SK-N-SH (cell line): ENCODE results near the gene CALD1. TPM values are rescaled to one million over a fixed set of nuclear protein-coding genes. Genes with fewer than 3 reads are reported as not detected.
A peak's percentile ranks its signal among the peaks of the same experiment; 100 is the strongest.

Experiments used
- CTCF ChIA-PET: fragments of 300-600, 350-600 bp; formaldehyde crosslinking; extraction: SDS; loops from one replicate; lab custom pipeline; 2021; lab: Yijun Ruan, JAX
- POLR2A ChIA-PET: fragments of 350-600 bp; sonication (Branson Sonifier 250); formaldehyde crosslinking; extraction: SDS; loops from one replicate; lab custom pipeline; 2020; ENCODE audit warnings: antibody characterized with exemption, inconsistent platforms; lab: Yijun Ruan, JAX
- DNase-seq: peaks from one replicate; pipeline ENCODE4 v3.0.0; 2012
- H2AFZ ChIP-seq: fragments of 200-600 bp; sonication (generic); 2 replicates; pipeline ENCODE4 v1.8.1; 2016; ENCODE audit warnings: antibody characterized with exemption, mild to moderate bottlenecking, low read depth
- H3F3A ChIP-seq: fragments of 200-600 bp; sonication (generic); replicated peaks from 2 replicates; pipeline ENCODE3; 2016; ENCODE audit warnings: antibody characterized with exemption, mild to moderate bottlenecking; ENCODE audit not compliant: insufficient read depth
- H3K27ac ChIP-seq, 2 experiments: fragments of 200-500 bp in 1 of 2; fragments of 200-600 bp in 1 of 2; sonication (Bioruptor generic) in 1 of 2; sonication (generic), shearing (Covaris generic) in 1 of 2; 2 replicates each; pipeline versions ENCODE4 v1.5.1 to v1.6.1; 2014 to 2016; ENCODE audit warnings: low read depth in 2 of 2, inconsistent platforms in 1 of 2, low read length in 1 of 2, mild to moderate bottlenecking in 1 of 2, mixed read lengths in 1 of 2
- H3K27me3 ChIP-seq: fragments of 200-600 bp; sonication (generic), shearing (Covaris generic); 2 replicates; pipeline ENCODE4 v1.6.1; 2016; ENCODE audit warnings: mixed run types; ENCODE audit not compliant: insufficient read depth
- H3K36me3 ChIP-seq, 2 experiments: fragments of 200-500 bp in 1 of 2; fragments of 200-600 bp in 1 of 2; sonication (Bioruptor generic) in 1 of 2; sonication (generic) in 1 of 2; replicated peaks in 1 of 2; 2 replicates each; pipeline versions ENCODE3 to v1.5.1; 2014 to 2016; ENCODE audit warnings: low read length in 1 of 2, mild to moderate bottlenecking in 1 of 2; ENCODE audit not compliant: insufficient read depth in 2 of 2, control insufficient read depth in 1 of 2
- H3K4me1 ChIP-seq, 2 experiments: fragments of 200-500 bp in 1 of 2; fragments of 200-600 bp in 1 of 2; sonication (Bioruptor generic) in 1 of 2; sonication (generic), shearing (Covaris generic) in 1 of 2; 2 replicates each; pipeline versions ENCODE4 v1.5.1 to v1.6.1; 2014 to 2016; ENCODE audit warnings: low read depth in 1 of 2, low read length in 1 of 2, mixed run types in 1 of 2; ENCODE audit not compliant: insufficient read depth in 2 of 2, control insufficient read depth in 1 of 2
- H3K4me2 ChIP-seq: fragments of 200-600 bp; sonication (generic), shearing (Covaris generic); 2 replicates; pipeline ENCODE4 v1.6.1; 2017; ENCODE audit warnings: mixed run types
- H3K4me3 ChIP-seq, 2 experiments: fragments of 200-500 bp in 1 of 2; fragments of 200-600 bp in 1 of 2; sonication (Bioruptor generic) in 1 of 2; sonication (generic), shearing (Covaris generic) in 1 of 2; 2 replicates each; pipeline versions ENCODE4 v1.5.1 to v1.8.1; 2014 to 2016; ENCODE audit warnings: low read depth in 2 of 2, inconsistent platforms in 1 of 2, low read length in 1 of 2, mild to moderate bottlenecking in 1 of 2, mixed read lengths in 1 of 2, moderate library complexity in 1 of 2
- H3K79me2 ChIP-seq: fragments of 200-600 bp; sonication (generic); 2 replicates; pipeline ENCODE4 v1.8.1; 2017; ENCODE audit warnings: mild to moderate bottlenecking; ENCODE audit not compliant: insufficient read depth
- H3K9ac ChIP-seq: fragments of 200-600 bp; sonication (generic); 2 replicates; pipeline ENCODE4 v1.6.1; 2017; ENCODE audit warnings: mixed run types
- H3K9me2 ChIP-seq: fragments of 200-600 bp; sonication (generic); 2 replicates; pipeline ENCODE4 v1.6.1; 2017; ENCODE audit warnings: mixed run types
- H3K9me3 ChIP-seq: fragments of 200-600 bp; sonication (generic); 2 replicates; pipeline ENCODE4 v1.6.1; 2017; ENCODE audit warnings: mixed run types, mild to moderate bottlenecking, moderate library complexity
- H4K20me1 ChIP-seq: fragments of 200-600 bp; sonication (generic); 2 replicates; pipeline ENCODE4 v1.6.1; 2017; ENCODE audit warnings: mild to moderate bottlenecking, mixed run types; ENCODE audit not compliant: insufficient read depth
- CHD2 ChIP-seq: fragments of 150-350 bp; IDR thresholded peaks from 2 replicates; pipeline ENCODE4 v1.6.1; 2018; ENCODE audit warnings: low read length; ENCODE audit not compliant: partially characterized antibody
- ELF1 ChIP-seq: IDR thresholded peaks from 2 replicates; pipeline ENCODE4 v1.4.0; 2012
- IRF3 ChIP-seq: fragments of 150-350 bp; IDR thresholded peaks from 2 replicates; pipeline ENCODE4 v1.6.1; 2016; ENCODE audit warnings: mild to moderate bottlenecking, low read depth, low read length
- MEF2A ChIP-seq: IDR thresholded peaks from 2 replicates; pipeline ENCODE4 v1.4.0; 2012; ENCODE audit warnings: low read depth, borderline replicate concordance
- NFIC ChIP-seq: IDR thresholded peaks from 2 replicates; pipeline ENCODE4 v1.4.0; 2012; ENCODE audit warnings: borderline replicate concordance
- RCOR1 ChIP-seq: fragments of 150-350 bp; IDR thresholded peaks from 2 replicates; pipeline ENCODE4 v1.6.1; 2017; ENCODE audit warnings: antibody characterized with exemption, low read length
- RXRA ChIP-seq: IDR thresholded peaks from 2 replicates; pipeline ENCODE4 v1.4.0; 2012; ENCODE audit warnings: low read depth, mild to moderate bottlenecking, borderline replicate concordance
- TCF12 ChIP-seq: IDR thresholded peaks from 2 replicates; pipeline ENCODE4 v1.4.0; 2012
- USF1 ChIP-seq: IDR thresholded peaks from 2 replicates; pipeline ENCODE4 v1.4.0; 2012; ENCODE audit warnings: low read depth, borderline replicate concordance
- WGBS: methylation state at CpG from one replicate; pipeline ENCODE4 v1.1.6; 2017; ENCODE audit warnings: low lambda C conversion rate; 5-methylcytosine and 5-hydroxymethylcytosine counted together
- polyA plus RNA-seq, 3 experiments: library from polyadenylated mRNA; depleted of rRNA; stranded (reverse); fragments of >200 nt; gene quantifications; 2 replicates each; pipeline ENCODE4 v1.2.3, GENCODE V29; 2012
- TF ChIP-seq, protein P1 (sequence below): IDR thresholded peaks from 2 replicates; pipeline ENCODE4 v1.4.0; 2012; ENCODE audit warnings: low read depth, borderline replicate concordance
- TF ChIP-seq, protein P2 (sequence below): IDR thresholded peaks from 2 replicates; pipeline ENCODE4 v1.4.0; 2012; ENCODE audit warnings: low read depth

CALD1 gene
- polyA plus RNA-seq, 1 of the 3 experiments (the other 2 are of a cell fraction), result 299 TPM

- Histone ChIP-seq H2AFZ (no peak overlapping the region), H3K79me2 (peaks cover 96% of the 10 kb centered on the region), H3K27ac (peak overlapping the region in 1 of 2 experiments; percentile 19; a peak in 2 of 4 replicates), H3K9ac (no peak overlapping the region), H3F3A (peaks cover 53% of the 10 kb centered on the region), H3K4me3 (no peak overlapping the region), H3K36me3 (peaks cover 32 to 55% of the 10 kb centered on the region in 2 experiments), H3K4me1 (peaks cover 0 to 4% of the 10 kb centered on the region in 2 experiments; a peak in 3 of 4 replicates), H3K4me2 (no peak overlapping the region), H3K9me3 (no peaks in the 10 kb centered on the region), H4K20me1 (peaks cover 10% of the 10 kb centered on the region; the same call in 1 of the 2 replicates), H3K27me3 (no peaks in the 10 kb centered on the region), H3K9me2 (no peaks in the 10 kb centered on the region)
- ChIA-PET CTCF (no interaction called here), POLR2A (no interaction called here)
- WGBS, result 91% methylated on average over 2 of the region's 2 CpGs
- TF ChIP-seq ELF1 (no peak), IRF3 (no peak), USF1 (no peak), RCOR1 (no peak), RXRA (no peak), MEF2A (no peak), NFIC (no peak), TCF12 (no peak), CHD2 (no peak)
- TF ChIP-seq, protein P1, sequence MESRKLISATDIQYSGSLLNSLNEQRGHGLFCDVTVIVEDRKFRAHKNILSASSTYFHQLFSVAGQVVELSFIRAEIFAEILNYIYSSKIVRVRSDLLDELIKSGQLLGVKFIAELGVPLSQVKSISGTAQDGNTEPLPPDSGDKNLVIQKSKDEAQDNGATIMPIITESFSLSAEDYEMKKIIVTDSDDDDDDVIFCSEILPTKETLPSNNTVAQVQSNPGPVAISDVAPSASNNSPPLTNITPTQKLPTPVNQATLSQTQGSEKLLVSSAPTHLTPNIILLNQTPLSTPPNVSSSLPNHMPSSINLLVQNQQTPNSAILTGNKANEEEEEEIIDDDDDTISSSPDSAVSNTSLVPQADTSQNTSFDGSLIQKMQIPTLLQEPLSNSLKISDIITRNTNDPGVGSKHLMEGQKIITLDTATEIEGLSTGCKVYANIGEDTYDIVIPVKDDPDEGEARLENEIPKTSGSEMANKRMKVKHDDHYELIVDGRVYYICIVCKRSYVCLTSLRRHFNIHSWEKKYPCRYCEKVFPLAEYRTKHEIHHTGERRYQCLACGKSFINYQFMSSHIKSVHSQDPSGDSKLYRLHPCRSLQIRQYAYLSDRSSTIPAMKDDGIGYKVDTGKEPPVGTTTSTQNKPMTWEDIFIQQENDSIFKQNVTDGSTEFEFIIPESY, result no peak
- TF ChIP-seq, protein P2, sequence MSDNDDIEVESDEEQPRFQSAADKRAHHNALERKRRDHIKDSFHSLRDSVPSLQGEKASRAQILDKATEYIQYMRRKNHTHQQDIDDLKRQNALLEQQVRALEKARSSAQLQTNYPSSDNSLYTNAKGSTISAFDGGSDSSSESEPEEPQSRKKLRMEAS, result no peak
- DNase-seq, result no peak
These were observed 40.9 kb downstream of the CALD1 start for GRCh38 chr7:134820295-134820694.

- Histone ChIP-seq H3F3A (peaks cover 52% of the 10 kb centered on the region), H3K4me2 (no peak overlapping the region), H3K4me3 (no peak overlapping the region), H3K27ac (peak overlapping the region in 1 of 2 experiments; percentile 19; a peak in 2 of 4 replicates), H4K20me1 (peaks cover 9% of the 10 kb centered on the region; the same call in 1 of the 2 replicates), H3K9me2 (no peaks in the 10 kb centered on the region), H3K36me3 (peaks cover 32 to 51% of the 10 kb centered on the region in 2 experiments), H3K4me1 (peaks cover 2 to 4% of the 10 kb centered on the region in 2 experiments), H3K9me3 (no peaks in the 10 kb centered on the region), H3K9ac (no peak overlapping the region), H2AFZ (no peak overlapping the region), H3K27me3 (no peaks in the 10 kb centered on the region), H3K79me2 (peaks cover 96% of the 10 kb centered on the region)
- no peak for TF ChIP-seq ELF1
- CTCF ChIA-PET, result no interaction called here
- POLR2A ChIA-PET, result no interaction called here
- 90% methylated on average over 3 of the region's 3 CpGs for WGBS
- no peak for DNase-seq
These were observed 41.3 kb downstream of the CALD1 start for GRCh38 chr7:134820778-134821177.
